ENCODE results near the gene FBP2. TPM values are rescaled to one million over a fixed set of nuclear protein-coding genes. Genes with fewer than 3 reads are reported as not detected.
A peak's percentile ranks its signal among the peaks of the same experiment; 100 is the strongest.
"Not testable (repeated sequence)": the region's sequence is repeated elsewhere in the genome, so short reads cannot be mapped to it uniquely, and the experiment has no call there.

The FBP2 gene
- total RNA-seq, 4 donors from 2014 or later, result not detected

- DNase-seq (ENCODE audit: low spot score) (no peak), ATAC-seq (ENCODE audit: low FRiP score) (no peak)
- no peak for TF ChIP-seq CTCF (IDR thresholded peaks at IDR 0.05)
These were observed 5.5 kb upstream of the FBP2 start for GRCh38 chr9:94599102-94599501.

GRCh38 chr9:94592683-94593082 lies 941 bp downstream of the FBP2 start:
- ATAC-seq (ENCODE audit: low FRiP score); DNase-seq (ENCODE audit: low spot score): not testable (repeated sequence)

- ATAC-seq (ENCODE audit: low FRiP score) (no peak), DNase-seq (ENCODE audit: low spot score) (no peak)
- TF ChIP-seq CTCF (IDR thresholded peaks at IDR 0.05), result no peak
These were observed 1.7 kb downstream of the FBP2 start for GRCh38 chr9:94591876-94592275.

GRCh38 chr9:94591046-94591545 lies 2.5 kb downstream of the FBP2 start:
- DNase-seq (ENCODE audit: low spot score); ATAC-seq (ENCODE audit: low FRiP score): not testable (repeated sequence)

- ATAC-seq (ENCODE audit: low FRiP score), result no peak
- no peak for TF ChIP-seq CTCF (IDR thresholded peaks at IDR 0.05)
- DNase-seq (ENCODE audit: low spot score), result no peak
These were observed 4.9 kb downstream of the FBP2 start for GRCh38 chr9:94588681-94589080.

GRCh38 chr9:94586814-94587213 lies 6.8 kb downstream of the FBP2 start:
- no peak for TF ChIP-seq CTCF (IDR thresholded peaks at IDR 0.05)
- DNase-seq (ENCODE audit: low spot score) (no peak), ATAC-seq (ENCODE audit: low FRiP score) (peak; percentile 23)

GRCh38 chr9:94586316-94586715 lies 7.3 kb downstream of the FBP2 start:
- TF ChIP-seq CTCF (IDR thresholded peaks at IDR 0.05), result no peak
- DNase-seq (ENCODE audit: low spot score) (no peak), ATAC-seq (ENCODE audit: low FRiP score) (no peak)

- DNase-seq (ENCODE audit: low spot score) (no peak), ATAC-seq (ENCODE audit: low FRiP score) (no peak)
- TF ChIP-seq CTCF (IDR thresholded peaks at IDR 0.05), result no peak
These were observed 9.1 kb downstream of the FBP2 start for GRCh38 chr9:94584555-94584954.

Data from omental fat pad (tissue), 4 donors.